Mesenchymal stem cell (in vitro differentiated cells and primary cell): ENCODE data around the gene FADS2.
A peak's percentile ranks its signal among the peaks of the same experiment; 100 is the strongest.

Source experiments
- DNase-seq: peaks from one replicate; pipeline ENCODE4 v3.0.0-alpha.2; 2013
- H2AFZ ChIP-seq: one replicate; pipeline ENCODE4 v1.6.1; 2013; ENCODE audit warnings: low read depth, mild to moderate bottlenecking, control low read depth, inconsistent platforms, low read length, moderate library complexity
- H2AK5ac ChIP-seq: 2 replicates; pipeline ENCODE4 v1.6.1; 2013; ENCODE audit warnings: low read length, moderate library complexity, mild to moderate bottlenecking, inconsistent platforms; ENCODE audit not compliant: severe bottlenecking
- H2BK120ac ChIP-seq: one replicate; pipeline ENCODE4 v1.6.1; 2013; ENCODE audit warnings: low read depth, mild to moderate bottlenecking, inconsistent platforms, low read length, moderate library complexity
- H2BK12ac ChIP-seq, 2 experiments: one replicate each; pipeline ENCODE4 v1.6.1; 2013; ENCODE audit warnings: inconsistent platforms in 2 of 2, low read length in 2 of 2, mild to moderate bottlenecking in 2 of 2, moderate library complexity in 2 of 2, control low read depth in 1 of 2
- H2BK15ac ChIP-seq: one replicate; pipeline ENCODE4 v1.6.1; 2013; ENCODE audit warnings: mild to moderate bottlenecking, low read depth, inconsistent platforms; ENCODE audit not compliant: poor library complexity, severe bottlenecking
- H2BK5ac ChIP-seq: 2 replicates; pipeline ENCODE4 v1.6.1; 2013; ENCODE audit warnings: low read depth, mild to moderate bottlenecking, low read length, control low read depth, inconsistent platforms; ENCODE audit not compliant: poor library complexity, severe bottlenecking
- H3K14ac ChIP-seq, 2 experiments: one replicate each; pipeline ENCODE4 v1.6.1; 2013; ENCODE audit warnings: inconsistent platforms in 2 of 2, low read length in 2 of 2, control low read depth in 1 of 2, mild to moderate bottlenecking in 1 of 2, moderate library complexity in 1 of 2
- H3K18ac ChIP-seq, 2 experiments: one replicate each; pipeline ENCODE4 v1.6.1; 2013; ENCODE audit warnings: inconsistent platforms in 2 of 2, low read length in 2 of 2, control low read depth in 1 of 2, low read depth in 1 of 2, mild to moderate bottlenecking in 1 of 2
- H3K23ac ChIP-seq, 2 experiments: one replicate each; pipeline ENCODE4 v1.6.1; 2013; ENCODE audit warnings: inconsistent platforms in 2 of 2, low read length in 2 of 2, mild to moderate bottlenecking in 2 of 2, moderate library complexity in 2 of 2, control low read depth in 1 of 2
- H3K27ac ChIP-seq: 2 replicates; pipeline ENCODE4 v1.5.1; 2013; ENCODE audit warnings: mild to moderate bottlenecking, moderate library complexity, low read length, control low read depth, inconsistent platforms; ENCODE audit not compliant: poor library complexity, severe bottlenecking
- H3K27me3 ChIP-seq, 2 experiments: 2 replicates each; pipeline versions ENCODE4 v1.6.1 to v1.7.0; 2013; ENCODE audit warnings: low read length in 2 of 2, mild to moderate bottlenecking in 2 of 2, moderate library complexity in 2 of 2, control low read depth in 1 of 2, inconsistent platforms in 1 of 2; ENCODE audit not compliant: control insufficient read depth in 1 of 2, insufficient read depth in 1 of 2
- H3K36me3 ChIP-seq, 2 experiments: 2 replicates each; pipeline versions ENCODE4 v1.6.1 to v1.7.0; 2013; ENCODE audit warnings: low read length in 2 of 2, control low read depth in 1 of 2, inconsistent platforms in 1 of 2, low read depth in 1 of 2, mild to moderate bottlenecking in 1 of 2; ENCODE audit not compliant: insufficient read depth in 2 of 2, control insufficient read depth in 1 of 2
- H3K4ac ChIP-seq, 2 experiments: one replicate each; pipeline ENCODE4 v1.6.1; 2013; ENCODE audit warnings: inconsistent platforms in 2 of 2, low read length in 2 of 2, mild to moderate bottlenecking in 2 of 2, moderate library complexity in 2 of 2, control low read depth in 1 of 2, low read depth in 1 of 2
- H3K4me1 ChIP-seq: 2 replicates; pipeline ENCODE4 v1.6.1; 2013; ENCODE audit warnings: low read depth, low read length, control low read depth; ENCODE audit not compliant: control insufficient read depth, insufficient read depth
- H3K4me2 ChIP-seq: 2 replicates; pipeline ENCODE4 v1.6.1; 2013; ENCODE audit warnings: low read length, mild to moderate bottlenecking, inconsistent platforms; ENCODE audit not compliant: poor library complexity, severe bottlenecking
- H3K4me3 ChIP-seq, 2 experiments: 2 replicates each; pipeline versions ENCODE4 v1.5.1 to v1.7.0; 2013; ENCODE audit warnings: low read length in 2 of 2, mild to moderate bottlenecking in 2 of 2, control low read depth in 1 of 2, low read depth in 1 of 2; ENCODE audit not compliant: insufficient read depth in 1 of 2
- H3K79me1 ChIP-seq: replicated peaks from 2 replicates; pipeline ENCODE4 v1.6.1; 2013; ENCODE audit warnings: mild to moderate bottlenecking, control low read depth, low read length, inconsistent platforms; ENCODE audit not compliant: poor library complexity, severe bottlenecking
- H3K9ac ChIP-seq: 2 replicates; pipeline ENCODE4 v1.7.0; 2013; ENCODE audit warnings: mild to moderate bottlenecking, low read length, moderate library complexity
- H3K9me3 ChIP-seq: 2 replicates; pipeline ENCODE4 v1.7.0; 2013; ENCODE audit warnings: mild to moderate bottlenecking, low read length; ENCODE audit not compliant: control insufficient read depth
- H4K8ac ChIP-seq: one replicate; pipeline ENCODE4 v1.6.1; 2013; ENCODE audit warnings: inconsistent platforms, mild to moderate bottlenecking, low read length, moderate library complexity
- H4K91ac ChIP-seq: one replicate; pipeline ENCODE4 v1.6.1; 2013; ENCODE audit warnings: mild to moderate bottlenecking, low read length, inconsistent platforms
- WGBS: methylation state at CpG from one replicate; pipeline ENCODE4 v1.1.7; 2013; ENCODE audit warnings: mixed read lengths; 5-methylcytosine and 5-hydroxymethylcytosine counted together

FADS2 gene

GRCh38 chr11:61910187-61911127 lies 82.4 kb downstream of the FADS2 start:
- Histone ChIP-seq H3K4me2 (no peak overlapping the region), H3K4me3 (no peak overlapping the region), H3K18ac (no peak overlapping the region), H2BK120ac (no peak overlapping the region), H3K23ac (no peak overlapping the region), H3K14ac (no peak overlapping the region), H2AFZ (no peak overlapping the region), H2BK5ac (no peak overlapping the region), H2BK15ac (no peak overlapping the region), H3K36me3 (peaks cover 0 to 24% of the 10 kb centered on the region in 2 experiments), H3K4me1 (peaks cover 4% of the 10 kb centered on the region), H3K4ac (no peak overlapping the region), H4K8ac (no peak overlapping the region), H2BK12ac (no peak overlapping the region), H2AK5ac (no peak overlapping the region), H3K79me1 (no peaks in the 10 kb centered on the region), H3K9me3 (no peaks in the 10 kb centered on the region), H3K9ac (peak overlapping the region; percentile 45), H4K91ac (no peak overlapping the region), H3K27me3 (peaks cover 0 to 18% of the 10 kb centered on the region in 2 experiments), H3K27ac (no peak overlapping the region)
- DNase-seq, result no peak
- 94% methylated on average over 13 of the region's 13 CpGs for WGBS

- no peak for DNase-seq
These were observed 83.1 kb downstream of the FADS2 start for GRCh38 chr11:61911128-61911700.

GRCh38 chr11:61911701-61912529 lies 83.8 kb downstream of the FADS2 start:
- Histone ChIP-seq H2BK15ac (no peak overlapping the region), H2BK120ac (no peak overlapping the region), H3K4me2 (no peak overlapping the region), H3K36me3 (peaks cover 0 to 10% of the 10 kb centered on the region in 2 experiments), H4K8ac (no peak overlapping the region), H3K18ac (no peak overlapping the region), H2AFZ (no peak overlapping the region), H3K4me1 (peaks cover 5% of the 10 kb centered on the region), H3K79me1 (no peaks in the 10 kb centered on the region), H3K14ac (no peak overlapping the region), H4K91ac (no peak overlapping the region), H3K23ac (no peak overlapping the region), H3K9me3 (no peaks in the 10 kb centered on the region), H2BK12ac (no peak overlapping the region), H2AK5ac (no peak overlapping the region), H3K27ac (no peak overlapping the region), H3K9ac (peak overlapping the region; percentile 32), H2BK5ac (no peak overlapping the region), H3K27me3 (peaks cover 0 to 24% of the 10 kb centered on the region in 2 experiments), H3K4ac (no peak overlapping the region), H3K4me3 (no peak overlapping the region)
- 86% methylated on average over 17 of the region's 17 CpGs for WGBS
- DNase-seq, result no peak

More at GRCh38 chr11:61911128-61911700, 83.1 kb downstream of the FADS2 start:
- no peak overlapping the region for H2BK12ac ChIP-seq
- H2BK120ac ChIP-seq, result no peak overlapping the region
- no peak overlapping the region for H4K8ac ChIP-seq
- H3K4me3 ChIP-seq, result no peak overlapping the region
- no peaks in the 10 kb centered on the region for H3K79me1 ChIP-seq
- H2AFZ ChIP-seq, result no peak overlapping the region
- no peak overlapping the region for H2BK5ac ChIP-seq
- H3K9me3 ChIP-seq, result no peaks in the 10 kb centered on the region
- peak overlapping the region; percentile 32 for H3K9ac ChIP-seq
- no peak overlapping the region for H3K18ac ChIP-seq
- H3K4ac ChIP-seq, result no peak overlapping the region
- WGBS, result 83% methylated on average over 6 of the region's 7 CpGs
- H3K4me1 ChIP-seq, result peaks cover 4% of the 10 kb centered on the region
- H4K91ac ChIP-seq, result no peak overlapping the region
- no peak overlapping the region for H3K14ac ChIP-seq
- H3K4me2 ChIP-seq, result no peak overlapping the region
- no peak overlapping the region for H3K27ac ChIP-seq
- H3K27me3 ChIP-seq, result peaks cover 0 to 17% of the 10 kb centered on the region in 2 experiments
- no peak overlapping the region for H3K23ac ChIP-seq
- H2AK5ac ChIP-seq, result no peak overlapping the region
- no peak overlapping the region for H2BK15ac ChIP-seq
- H3K36me3 ChIP-seq, result peaks cover 0 to 17% of the 10 kb centered on the region in 2 experiments
